ENCODE results near the gene CNTLN.

DNA sequence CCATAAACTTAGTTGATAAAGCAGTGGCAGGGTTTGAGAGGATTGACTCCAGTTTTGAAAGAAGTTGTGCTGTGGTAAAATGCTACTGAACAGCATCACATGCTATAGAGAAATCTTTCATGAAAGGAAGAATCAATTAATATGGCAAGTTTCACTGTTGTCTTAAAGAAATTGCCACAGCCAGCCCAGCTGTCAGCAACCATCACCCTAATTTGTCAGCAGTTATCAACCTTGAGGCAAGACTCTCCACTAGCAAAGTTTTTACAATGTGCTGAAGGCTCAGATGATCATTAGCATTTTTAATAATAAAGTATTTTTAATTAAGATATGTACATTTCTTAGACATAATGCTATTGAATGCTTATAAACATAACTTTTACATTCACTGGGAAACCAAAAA, 343.0 kb downstream of the CNTLN start:
- TF ChIP-seq, protein P1, sequence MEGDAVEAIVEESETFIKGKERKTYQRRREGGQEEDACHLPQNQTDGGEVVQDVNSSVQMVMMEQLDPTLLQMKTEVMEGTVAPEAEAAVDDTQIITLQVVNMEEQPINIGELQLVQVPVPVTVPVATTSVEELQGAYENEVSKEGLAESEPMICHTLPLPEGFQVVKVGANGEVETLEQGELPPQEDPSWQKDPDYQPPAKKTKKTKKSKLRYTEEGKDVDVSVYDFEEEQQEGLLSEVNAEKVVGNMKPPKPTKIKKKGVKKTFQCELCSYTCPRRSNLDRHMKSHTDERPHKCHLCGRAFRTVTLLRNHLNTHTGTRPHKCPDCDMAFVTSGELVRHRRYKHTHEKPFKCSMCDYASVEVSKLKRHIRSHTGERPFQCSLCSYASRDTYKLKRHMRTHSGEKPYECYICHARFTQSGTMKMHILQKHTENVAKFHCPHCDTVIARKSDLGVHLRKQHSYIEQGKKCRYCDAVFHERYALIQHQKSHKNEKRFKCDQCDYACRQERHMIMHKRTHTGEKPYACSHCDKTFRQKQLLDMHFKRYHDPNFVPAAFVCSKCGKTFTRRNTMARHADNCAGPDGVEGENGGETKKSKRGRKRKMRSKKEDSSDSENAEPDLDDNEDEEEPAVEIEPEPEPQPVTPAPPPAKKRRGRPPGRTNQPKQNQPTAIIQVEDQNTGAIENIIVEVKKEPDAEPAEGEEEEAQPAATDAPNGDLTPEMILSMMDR (conservative IDR thresholded peaks at IDR 0.05 in 1 of 2, IDR thresholded peaks at IDR 0.05 in 1 of 2; ENCODE audit: low read depth in 1 of 2, low read length in 2 of 2): no peak
- no peak for TF ChIP-seq EZH2 (IDR thresholded peaks at IDR 0.05; ENCODE audit: low read length, missing control alignments)
